GM21528 (cell line): ENCODE results near the gene NRSN2.
"Not testable (repeated sequence)": the region's sequence is repeated elsewhere in the genome, so short reads cannot be mapped to it uniquely, and the experiment has no call there.

Experiments used
- ATAC-seq: cut with Tn5 transposase; IDR thresholded peaks from one replicate; pipeline ENCODE4 v1.9.1; 2021; ENCODE audit warnings: mild to moderate bottlenecking, moderate library complexity; ENCODE audit not compliant: unreplicated experiment, low FRiP score

The NRSN2 gene

GRCh38 chr20:393296-393695 is 46.4 kb downstream of the NRSN2 start:
- ATAC-seq, result not testable (repeated sequence)

GRCh38 chr20:396252-396618 is 49.3 kb downstream of the NRSN2 start:
- no peak for ATAC-seq

GRCh38 chr20:396619-397431 is 49.9 kb downstream of the NRSN2 start:
- no peak for ATAC-seq

- ATAC-seq, result no peak
Observed at GRCh38 chr20:397432-398237, 50.7 kb downstream of the NRSN2 start.

- ATAC-seq, result no peak
Observed at GRCh38 chr20:399182-399707, 52.3 kb downstream of the NRSN2 start.

- ATAC-seq, result no peak
Observed at GRCh38 chr20:400128-400453, 53.2 kb downstream of the NRSN2 start.

GRCh38 chr20:400454-401275 is 53.8 kb downstream of the NRSN2 start:
- no peak for ATAC-seq

- no peak for ATAC-seq
Observed at GRCh38 chr20:401682-402495, 55.0 kb downstream of the NRSN2 start.

GRCh38 chr20:402496-402885 is 55.6 kb downstream of the NRSN2 start:
- no peak for ATAC-seq

- no peak for ATAC-seq
Observed at GRCh38 chr20:402898-403581, 56.1 kb downstream of the NRSN2 start.

- no peak for ATAC-seq
Observed at GRCh38 chr20:403582-403957, 56.7 kb downstream of the NRSN2 start.

GRCh38 chr20:404088-404487 is 57.2 kb downstream of the NRSN2 start:
- ATAC-seq, result no peak
